K562 (cell line): ENCODE measurements around the gene HLF. TPM values are rescaled to one million over a fixed set of nuclear protein-coding genes. Genes with fewer than 3 reads are reported as not detected.

Experiments
- ATAC-seq: fragments of 200-7000 bp; cut with Tn5 transposase; 3 replicates; pipeline ENCODE4 v1.9.1; 2020; ENCODE audit warnings: moderate library complexity
- BruUV-seq: library from RNA; stranded (reverse); fragments of 400-500 nt; replicated peaks from 2 replicates; lab custom pipeline; 2021; lab: Mats Ljungman, UMichigan
- CTCF ChIA-PET: fragments of 300-600 bp; formaldehyde crosslinking; extraction: SDS; loops from one replicate; lab custom pipeline; 2021; ENCODE audit warnings: low intra/inter-chr PET ratio; lab: Yijun Ruan, JAX
- POLR2A ChIA-PET: fragments of 300-600, 350-650 bp; sonication (Branson Sonifier 250); formaldehyde crosslinking; extraction: SDS; loops from one replicate; lab custom pipeline; 2021; ENCODE audit warnings: antibody characterized with exemption, inconsistent platforms; lab: Yijun Ruan, JAX
- DNase-seq, 4 experiments: peaks; one replicate each; pipeline versions ENCODE4 v3.0.0 to v3.0.0-alpha.2; 2011 to 2018; ENCODE audit warnings: low spot score in 3 of 4, mixed read lengths in 3 of 4; ENCODE audit errors: extremely low read depth in 1 of 4
- FAIRE-seq: peaks from 2 replicates; lab custom pipeline; 2011; peaks lifted over from hg19 to GRCh38; lab: Jason Lieb, UNC
- H2AFZ ChIP-seq: 2 replicates; pipeline ENCODE4 v1.6.0; 2011; ENCODE audit warnings: low read depth, low read length, control low read depth, inconsistent platforms
- H3K27ac ChIP-seq: fragments of 200-600 bp; 3 replicates; pipeline ENCODE4 v1.8.0; 2011; ENCODE audit warnings: low read depth, mild to moderate bottlenecking, control low read depth, inconsistent platforms, low read length, moderate library complexity, mixed read lengths; ENCODE audit errors: extremely low read depth
- H3K27me3 ChIP-seq, 2 experiments: fragments of 300-600 bp in 1 of 2; 2 replicates in 1 of 2; 3 replicates in 1 of 2; pipeline versions ENCODE4 v1.6.0 to v1.8.0; 2011; ENCODE audit warnings: inconsistent platforms in 2 of 2, low read length in 2 of 2, mild to moderate bottlenecking in 1 of 2, mixed read lengths in 1 of 2, moderate library complexity in 1 of 2; ENCODE audit not compliant: control insufficient read depth in 2 of 2, insufficient read depth in 2 of 2
- H3K36me3 ChIP-seq: fragments of 300-600 bp; 3 replicates; pipeline ENCODE4 v1.8.0; 2011; ENCODE audit warnings: mild to moderate bottlenecking, low read length, inconsistent platforms; ENCODE audit not compliant: control insufficient read depth, insufficient read depth
- H3K4me1 ChIP-seq, 2 experiments: fragments of 200-600 bp in 1 of 2; replicated peaks in 1 of 2; 2 replicates in 1 of 2; 3 replicates in 1 of 2; pipeline versions ENCODE4 v1.5.1 to v1.8.0; 2011; ENCODE audit warnings: inconsistent platforms in 2 of 2, low read length in 2 of 2, mild to moderate bottlenecking in 1 of 2, mixed read lengths in 1 of 2, moderate library complexity in 1 of 2; ENCODE audit not compliant: control insufficient read depth in 2 of 2, insufficient read depth in 2 of 2
- H3K4me2 ChIP-seq: 2 replicates; pipeline ENCODE4 v1.6.1; 2011; ENCODE audit warnings: low read length, control low read depth, inconsistent platforms, mixed read lengths; ENCODE audit not compliant: insufficient read depth
- H3K4me3 ChIP-seq: fragments of 200-600 bp; sonication (generic), shearing (Covaris generic); 2 replicates; pipeline ENCODE4 v1.5.1; 2016; ENCODE audit warnings: control low read depth, inconsistent platforms
- H3K79me2 ChIP-seq: fragments of 200-600 bp; 3 replicates; pipeline ENCODE4 v1.8.0; 2011; ENCODE audit warnings: low read length, inconsistent platforms; ENCODE audit not compliant: control insufficient read depth, insufficient read depth
- H3K9ac ChIP-seq, 2 experiments: 2 replicates each; pipeline versions ENCODE4 v1.6.0 to v1.6.1; 2011; ENCODE audit warnings: low read depth in 2 of 2, low read length in 2 of 2, control low read depth in 1 of 2, inconsistent platforms in 1 of 2, mild to moderate bottlenecking in 1 of 2, mixed read lengths in 1 of 2; ENCODE audit not compliant: insufficient read depth in 1 of 2
- H3K9me1 ChIP-seq: one replicate; pipeline ENCODE4 v1.6.0; 2011; ENCODE audit warnings: inconsistent platforms, mild to moderate bottlenecking, low read length, moderate library complexity; ENCODE audit not compliant: control insufficient read depth, insufficient read depth
- H3K9me3 ChIP-seq: replicated peaks from 2 replicates; pipeline ENCODE4 v1.5.1; 2011; ENCODE audit warnings: low read depth, low read length, inconsistent platforms; ENCODE audit not compliant: control insufficient read depth, insufficient read depth
- H4K20me1 ChIP-seq: replicated peaks from 2 replicates; pipeline ENCODE4 v1.6.1; 2011; ENCODE audit warnings: low read length, inconsistent platforms, mixed read lengths; ENCODE audit not compliant: control insufficient read depth, insufficient read depth
- BRD4 ChIP-seq: fragments of 200-600 bp; sonication (generic); IDR thresholded peaks from 2 replicates; pipeline ENCODE4 v1.6.1; 2017; ENCODE audit warnings: inconsistent platforms
- HDAC6 ChIP-seq: IDR thresholded peaks from 2 replicates; pipeline ENCODE4 v1.6.1; 2012; ENCODE audit warnings: low read depth, mild to moderate bottlenecking, control low read depth, inconsistent platforms, low read length, moderate library complexity
- ID3 ChIP-seq, 2 experiments: fragments of 250-450 bp in 1 of 2; fragments of 450-650 bp in 1 of 2; sonication (Bioruptor Pico) in 1 of 2; IDR thresholded peaks; 2 replicates each; pipeline versions ENCODE4 v1.6.1 to v1.8.0; 2016 to 2021; ENCODE audit warnings: mild to moderate bottlenecking in 2 of 2, moderate library complexity in 2 of 2, missing compliant biosample characterization in 1 of 2, missing genetic modification characterization in 1 of 2
- KLF10 ChIP-seq: fragments of 250-450 bp; sonication (Bioruptor Pico); IDR thresholded peaks from 2 replicates; pipeline ENCODE4 v1.6.1; 2021; ENCODE audit warnings: matching md5 sums
- MAFG ChIP-seq: fragments of 450-650 bp; conservative IDR thresholded peaks from 2 replicates; pipeline ENCODE4 v1.6.1; 2016; ENCODE audit warnings: missing genetic modification characterization, missing compliant biosample characterization
- MCM5 ChIP-seq: fragments of 450-650 bp; IDR thresholded peaks from 2 replicates; pipeline ENCODE4 v1.6.1; 2016; ENCODE audit warnings: low read depth
- MTA2 ChIP-seq: fragments of 450-650 bp; IDR thresholded peaks from 2 replicates; pipeline ENCODE4 v1.6.1; 2016; ENCODE audit warnings: low read depth
- MXD1 ChIP-seq: fragments of 250-450 bp; sonication (Bioruptor Pico); IDR thresholded peaks from 2 replicates; pipeline ENCODE4 v1.8.0; 2021; ENCODE audit warnings: borderline replicate concordance, mild to moderate bottlenecking, moderate library complexity; ENCODE audit not compliant: poor library complexity, severe bottlenecking
- NBN ChIP-seq: fragments of 450-650 bp; IDR thresholded peaks from 2 replicates; pipeline ENCODE4 v1.6.1; 2016; ENCODE audit warnings: low read depth, mild to moderate bottlenecking
- POLR3G ChIP-seq: IDR thresholded peaks from 2 replicates; pipeline ENCODE4 v1.6.1; 2011; ENCODE audit not compliant: insufficient read length, insufficient replicate concordance; ENCODE audit errors: extremely low read depth
- SAP30 ChIP-seq: fragments of 200-600 bp; sonication (generic); IDR thresholded peaks from 2 replicates; pipeline ENCODE4 v1.6.1; 2012; ENCODE audit warnings: borderline replicate concordance, low read depth, mild to moderate bottlenecking, moderate library complexity, low read length, control low read depth, inconsistent platforms; ENCODE audit not compliant: insufficient read depth, poor library complexity, severe bottlenecking
- SIRT6 ChIP-seq: IDR thresholded peaks from one replicate; pipeline ENCODE4 v1.6.1; 2012; ENCODE audit warnings: low read depth, mild to moderate bottlenecking, control low read depth, inconsistent platforms, low read length, moderate library complexity
- ZBTB49 ChIP-seq: sonication (generic); formaldehyde crosslinking; IDR thresholded peaks from 2 replicates; pipeline ENCODE4 v1.8.0; 2022; ENCODE audit warnings: missing genetic modification reagents, mild to moderate bottlenecking, borderline replicate concordance
- ZC3H4 ChIP-seq: sonication (generic); formaldehyde crosslinking; IDR thresholded peaks from 2 replicates; pipeline ENCODE4 v1.9.0; 2021; ENCODE audit warnings: missing genetic modification reagents, borderline replicate concordance
- ZFP1 ChIP-seq: fragments of 450-650 bp; formaldehyde crosslinking; IDR thresholded peaks from 2 replicates; pipeline ENCODE4 v1.4.0; 2020; ENCODE audit warnings: mild to moderate bottlenecking, mixed read lengths
- WGBS: fragments of 100-300 bp; shearing (Covaris generic); methylation state at CpG from one replicate; pipeline ENCODE4 v1.1.6; 2016; ENCODE audit warnings: low coverage, mixed read lengths; ENCODE audit not compliant: insufficient coverage; ENCODE audit errors: missing lambda C conversion rate; 5-methylcytosine and 5-hydroxymethylcytosine counted together
- in situ Hi-C: fragments of 300-500 bp; cut with MboI; formaldehyde crosslinking; loops from 4 replicates; pipeline ENCODE4 v1.15.0; 2018; ENCODE audit warnings: inconsistent platforms, mixed read lengths
- intact Hi-C: fragments of 100-400 bp; cut with micrococcal nuclease; formaldehyde crosslinking; loops from 2 replicates; pipeline ENCODE4 v1.14.2; 2022
- polyA plus RNA-seq, 8 experiments: library from polyadenylated mRNA; depleted of rRNA in 4 of 8; stranded (reverse) in 5 of 8; unstranded in 3 of 8; fragments of >200 nt; fragmentation: Nextera tagmentation in 2 of 8; fragmentation: Illumina TruSeq in 1 of 8; extraction: Ambion mirVana in 2 of 8; extraction: Trizol in 1 of 8; gene quantifications; 2 replicates each; pipeline versions ENCODE4 v1.2.1 to v1.2.3, GENCODE V29; 2011 to 2014; ENCODE audit warnings: inconsistent platforms in 1 of 8, missing spikeins in 1 of 8
- total RNA-seq, 7 experiments: library from RNA; depleted of rRNA in 6 of 7; stranded (reverse); fragments of >200 nt in 6 of 7; fragmentation: Illumina TruSeq in 2 of 7; extraction: Trizol in 2 of 7; gene quantifications; 2 replicates each; pipeline versions ENCODE4 v1.2.1 to v1.2.3, GENCODE V29; 2011 to 2021; ENCODE audit warnings: low replicate concordance in 1 of 7

Gene HLF
- total and polyA plus RNA-seq, 9 of the 15 experiments (the other 6 are each of a cell fraction or from before 2014, with no cell fraction given), result 0.03 to 0.24 (median 0.09) TPM

GRCh38 chr17:55281649-55282378 lies 17.1 kb downstream of the HLF start:
- Histone ChIP-seq H3K9ac (no peak overlapping the region), H3K27me3 (peaks cover 0 to 4% of the 10 kb centered on the region in 2 experiments; a peak in 3 of 5 replicates), H3K4me1 (no peaks in the 10 kb centered on the region), H3K79me2 (no peaks in the 10 kb centered on the region), H3K4me2 (no peak overlapping the region), H4K20me1 (no peaks in the 10 kb centered on the region), H3K4me3 (no peak overlapping the region), H3K9me3 (no peaks in the 10 kb centered on the region), H3K36me3 (no peaks in the 10 kb centered on the region), H3K27ac (no peak overlapping the region), H3K9me1 (no peaks in the 10 kb centered on the region), H2AFZ (no peak overlapping the region)
- in situ Hi-C loops, result no loop called here
- DNase-seq, result no peak
- FAIRE-seq, result no peak
- no TSS peak for BruUV-seq
- no peak for TF ChIP-seq MAFG (tag)
- no peak for TF ChIP-seq KLF10 (CRISPR knock-in tag)
- no peak for TF ChIP-seq ZBTB49 (CRISPR knock-in tag)
- TF ChIP-seq SAP30, result no peak
- TF ChIP-seq NBN, result no peak
- TF ChIP-seq MCM5, result no peak
- TF ChIP-seq BRD4, result no peak
- no peak for TF ChIP-seq HDAC6
- TF ChIP-seq ZFP1 (CRISPR knock-in tag), result no peak
- TF ChIP-seq SIRT6, result no peak
- no peak for TF ChIP-seq MXD1 (CRISPR knock-in tag)
- TF ChIP-seq POLR3G, result no peak
- TF ChIP-seq ZC3H4 (CRISPR knock-in tag), result no peak
- no peak for TF ChIP-seq MTA2
- TF ChIP-seq ID3 (CRISPR knock-in tag; IDR thresholded peaks at IDR 0.05), result no peak
- TF ChIP-seq ID3 (tag; IDR thresholded peaks at IDR 0.05), result no peak
- 5% methylated on average over 8 of the region's 8 CpGs for WGBS
- no peak for ATAC-seq
- ChIA-PET POLR2A (interaction anchor here (0.5 to 0.9 kb wide), 3 partner anchors 15 to 140 kb away, joined by 3 to 4 read pairs (median 3); partner anchors contain the start of gene MMD), CTCF (no interaction called here)
- intact Hi-C loops, result no loop called here
